GM06990 (cell line): ENCODE measurements around the gene PRPF6.
A peak's percentile ranks its signal among the peaks of the same experiment; 100 is the strongest.

Experiments
- DNase-seq: peaks from one replicate; pipeline ENCODE4 v3.0.0-alpha.2; 2011; ENCODE audit not compliant: insufficient read length; ENCODE audit errors: extremely low read depth
- H3K27me3 ChIP-seq: replicated peaks from 2 replicates; pipeline ENCODE4 v1.6.0; 2011; ENCODE audit warnings: low read length; ENCODE audit not compliant: control insufficient read depth, insufficient read depth
- H3K36me3 ChIP-seq: 2 replicates; pipeline ENCODE4 v1.5.1; 2011; ENCODE audit warnings: low read length; ENCODE audit not compliant: control insufficient read depth, insufficient read depth
- H3K4me3 ChIP-seq: replicated peaks from 2 replicates; pipeline ENCODE4 v1.5.1; 2011; ENCODE audit warnings: low read depth, mild to moderate bottlenecking, control low read depth, low read length
- TF ChIP-seq, protein P1 (sequence below): IDR thresholded peaks from 2 replicates; pipeline ENCODE4 v1.5.1; 2011; ENCODE audit warnings: low read length, control low read depth, mild to moderate bottlenecking, inconsistent platforms; ENCODE audit not compliant: insufficient read depth, poor library complexity, severe bottlenecking

Gene PRPF6

DNA sequence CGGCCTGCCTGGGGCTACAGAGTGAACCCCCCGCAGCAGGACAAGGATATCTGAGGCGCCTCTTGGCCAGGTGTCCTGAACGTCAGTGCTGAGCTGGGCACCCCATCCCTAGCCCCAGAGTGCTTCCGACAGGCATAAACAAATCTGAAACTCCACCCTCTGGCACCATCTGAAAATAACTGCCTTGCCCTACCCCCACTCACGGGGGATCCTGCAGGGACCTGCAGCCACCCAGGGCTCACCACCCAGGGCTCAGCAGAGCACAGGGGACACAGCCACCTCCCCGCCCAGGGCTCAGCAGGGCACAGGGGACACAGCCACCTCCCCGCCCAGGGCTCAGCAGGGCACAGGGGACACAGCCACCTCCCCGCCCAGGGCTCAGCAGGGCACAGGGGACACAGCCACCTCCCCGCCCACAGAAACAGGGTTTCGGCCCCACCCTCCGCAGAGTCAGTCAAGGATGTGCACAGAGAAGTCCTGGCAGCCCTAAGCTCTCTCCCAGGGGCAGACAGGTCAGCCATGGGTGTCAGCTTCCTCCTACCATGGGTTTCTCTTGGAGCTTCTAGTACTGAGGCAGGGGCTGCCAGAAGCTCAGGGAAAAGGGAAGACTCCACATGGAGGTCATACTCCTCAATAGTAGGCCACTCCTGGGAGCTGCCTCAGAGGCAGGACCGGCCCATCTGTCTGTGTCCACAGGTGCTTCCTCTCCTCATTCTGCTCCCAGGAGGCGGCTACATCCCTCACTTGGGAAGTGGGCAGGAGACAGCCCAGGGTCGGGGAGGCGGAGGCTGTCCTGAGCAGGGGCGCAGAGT is 29.3 kb upstream of the PRPF6 start:
- no peak overlapping the region for H3K4me3 ChIP-seq
- TF ChIP-seq, protein P1, sequence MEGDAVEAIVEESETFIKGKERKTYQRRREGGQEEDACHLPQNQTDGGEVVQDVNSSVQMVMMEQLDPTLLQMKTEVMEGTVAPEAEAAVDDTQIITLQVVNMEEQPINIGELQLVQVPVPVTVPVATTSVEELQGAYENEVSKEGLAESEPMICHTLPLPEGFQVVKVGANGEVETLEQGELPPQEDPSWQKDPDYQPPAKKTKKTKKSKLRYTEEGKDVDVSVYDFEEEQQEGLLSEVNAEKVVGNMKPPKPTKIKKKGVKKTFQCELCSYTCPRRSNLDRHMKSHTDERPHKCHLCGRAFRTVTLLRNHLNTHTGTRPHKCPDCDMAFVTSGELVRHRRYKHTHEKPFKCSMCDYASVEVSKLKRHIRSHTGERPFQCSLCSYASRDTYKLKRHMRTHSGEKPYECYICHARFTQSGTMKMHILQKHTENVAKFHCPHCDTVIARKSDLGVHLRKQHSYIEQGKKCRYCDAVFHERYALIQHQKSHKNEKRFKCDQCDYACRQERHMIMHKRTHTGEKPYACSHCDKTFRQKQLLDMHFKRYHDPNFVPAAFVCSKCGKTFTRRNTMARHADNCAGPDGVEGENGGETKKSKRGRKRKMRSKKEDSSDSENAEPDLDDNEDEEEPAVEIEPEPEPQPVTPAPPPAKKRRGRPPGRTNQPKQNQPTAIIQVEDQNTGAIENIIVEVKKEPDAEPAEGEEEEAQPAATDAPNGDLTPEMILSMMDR: no peak
- H3K27me3 ChIP-seq: no peaks in the 10 kb centered on the region
- no peak for DNase-seq
- peaks cover 8% of the 10 kb centered on the region for H3K36me3 ChIP-seq

DNA sequence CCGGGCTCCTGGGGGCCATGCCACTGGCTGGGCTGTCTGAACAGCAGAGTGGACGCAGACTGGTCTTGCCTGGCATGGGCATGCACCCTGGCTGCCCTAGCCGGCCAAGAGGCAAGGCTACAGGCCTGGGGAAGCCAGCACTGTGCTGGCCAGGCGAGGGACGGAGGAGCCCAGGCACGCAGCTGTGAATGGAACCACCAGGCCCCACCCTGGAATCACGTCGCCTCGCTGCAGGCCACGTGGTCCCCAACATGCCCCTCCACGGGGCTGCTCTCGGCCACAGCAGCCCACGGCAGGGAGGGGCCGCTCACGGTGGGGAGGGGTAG is 28.8 kb upstream of the PRPF6 start:
- no peak for DNase-seq
- Histone ChIP-seq H3K27me3 (no peaks in the 10 kb centered on the region), H3K36me3 (peaks cover 8% of the 10 kb centered on the region), H3K4me3 (no peak overlapping the region)
- TF ChIP-seq, protein P1: no peak

DNA sequence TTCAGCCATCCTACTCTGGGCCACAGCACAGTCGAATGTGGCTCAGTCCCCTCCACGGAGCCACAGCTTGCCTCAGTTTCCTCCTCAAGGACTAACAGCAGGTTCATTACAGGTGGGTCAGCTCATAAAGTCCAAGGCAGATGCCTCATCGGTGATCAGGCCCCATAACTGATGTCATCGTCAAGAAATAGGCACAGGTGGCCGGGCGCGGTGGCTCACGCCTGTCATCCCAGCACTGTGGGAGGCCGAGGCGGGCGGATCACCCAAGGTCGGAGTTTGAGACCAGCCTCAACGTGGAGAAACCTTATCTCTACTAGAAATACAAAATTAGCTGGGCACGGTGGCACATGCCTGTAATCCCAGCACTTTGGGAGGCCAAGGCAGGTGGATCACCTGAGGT is 28.2 kb upstream of the PRPF6 start:
- Histone ChIP-seq H3K27me3 (no peaks in the 10 kb centered on the region), H3K36me3 (peaks cover 8% of the 10 kb centered on the region), H3K4me3 (no peak overlapping the region)
- TF ChIP-seq, protein P1: no peak
- no peak for DNase-seq

DNA sequence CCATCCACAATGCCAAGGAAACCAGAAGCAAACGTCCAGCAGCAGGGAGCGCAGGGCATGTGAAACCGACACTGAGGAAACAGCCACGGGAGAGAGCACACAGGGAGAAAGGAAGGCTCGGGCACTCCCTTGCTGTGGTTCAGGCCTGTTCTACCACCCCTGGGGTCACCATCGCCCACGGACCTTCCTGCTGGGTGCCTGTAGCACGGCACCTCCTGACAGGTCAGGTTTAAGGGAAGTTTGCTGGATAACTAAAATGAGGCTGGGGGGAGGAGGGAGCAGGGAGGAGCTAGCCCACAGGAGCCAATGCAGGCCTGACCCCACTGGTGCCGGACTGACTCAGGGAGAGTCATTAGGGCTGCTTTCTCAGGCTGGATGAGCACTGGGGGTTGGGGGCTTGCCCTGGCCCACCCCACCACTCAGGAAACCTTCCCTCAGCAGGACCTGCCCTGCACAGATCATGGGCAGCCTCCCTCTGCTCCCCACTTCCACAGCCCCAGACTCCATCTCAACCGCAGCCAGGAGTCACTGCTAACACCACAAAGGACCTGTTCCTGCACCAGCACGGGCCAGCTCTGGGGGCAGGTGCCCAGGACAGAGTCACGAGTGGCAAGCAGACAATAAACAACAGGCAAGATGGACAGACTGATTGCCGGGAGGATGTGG is 27.0 kb upstream of the PRPF6 start:
- Histone ChIP-seq H3K4me3 (no peak overlapping the region; the same call in 1 of the 2 replicates), H3K36me3 (peaks cover 10% of the 10 kb centered on the region), H3K27me3 (no peaks in the 10 kb centered on the region)
- DNase-seq: no peak
- TF ChIP-seq, protein P1: no peak

DNA sequence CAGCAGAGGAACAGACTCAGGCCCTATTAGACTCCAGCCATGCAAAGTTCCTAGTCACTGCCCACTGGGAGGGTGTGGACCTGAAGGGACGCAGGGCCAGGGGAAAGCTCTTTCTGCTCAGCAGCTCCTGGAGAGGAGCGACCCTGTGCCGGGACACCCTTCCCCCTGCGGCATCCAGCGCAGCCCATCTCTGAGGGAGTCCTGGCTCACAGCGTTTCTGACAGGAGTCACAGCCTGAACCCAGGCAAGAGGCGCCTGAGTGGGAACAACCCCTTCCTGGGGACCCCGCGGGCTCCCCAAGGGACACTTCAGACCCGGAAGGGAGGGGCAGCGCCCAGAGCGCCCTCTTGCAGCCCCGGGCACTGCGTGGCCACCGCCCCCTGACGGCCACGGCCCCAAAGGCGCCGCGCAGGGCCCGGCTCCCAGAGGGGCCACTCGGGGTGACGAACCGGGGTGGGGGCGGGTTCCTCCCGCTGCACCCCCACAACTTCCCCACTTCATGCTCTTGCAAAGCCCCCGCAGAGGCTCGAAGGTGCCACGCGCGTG is 25.6 kb upstream of the PRPF6 start:
- Histone ChIP-seq H3K36me3 (peaks cover 9% of the 10 kb centered on the region), H3K4me3 (peak overlapping the region; percentile 97), H3K27me3 (no peaks in the 10 kb centered on the region)
- peak; percentile 64 for DNase-seq
- TF ChIP-seq, protein P1: peak; percentile 26
